HG03025 (cell line): ENCODE data around the gene HFE.
"Not testable (repeated sequence)": the region's sequence is repeated elsewhere in the genome, so short reads cannot be mapped to it uniquely, and the experiment has no call there.

Experiments used
- ATAC-seq: cut with Tn5 transposase; IDR thresholded peaks from one replicate; pipeline ENCODE4 v1.9.1; 2021; ENCODE audit warnings: mild to moderate bottlenecking, moderate library complexity; ENCODE audit not compliant: unreplicated experiment, low FRiP score

The HFE gene

GRCh38 chr6:26058477-26059033 lies 28.7 kb upstream of the HFE start:
- not testable (repeated sequence) for ATAC-seq

DNA sequence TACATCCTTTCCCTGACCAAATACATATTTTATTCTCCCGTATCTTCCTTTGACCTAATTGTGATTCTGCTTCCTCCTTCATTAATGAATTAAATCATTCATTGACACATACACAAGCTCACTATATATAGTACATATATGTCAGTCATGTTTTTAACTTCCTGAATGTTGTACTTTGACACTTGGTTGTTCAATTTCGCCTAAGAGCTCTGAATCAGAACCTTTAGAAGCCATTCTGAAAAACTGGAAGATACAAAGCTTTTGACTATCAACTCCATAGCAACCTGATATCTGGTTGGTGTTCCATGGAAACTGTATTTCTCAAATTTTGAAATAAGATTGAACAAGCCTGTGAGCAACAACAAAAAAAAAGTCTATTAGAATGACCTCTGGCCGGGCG lies 27.3 kb upstream of the HFE start:
- no peak for ATAC-seq

DNA sequence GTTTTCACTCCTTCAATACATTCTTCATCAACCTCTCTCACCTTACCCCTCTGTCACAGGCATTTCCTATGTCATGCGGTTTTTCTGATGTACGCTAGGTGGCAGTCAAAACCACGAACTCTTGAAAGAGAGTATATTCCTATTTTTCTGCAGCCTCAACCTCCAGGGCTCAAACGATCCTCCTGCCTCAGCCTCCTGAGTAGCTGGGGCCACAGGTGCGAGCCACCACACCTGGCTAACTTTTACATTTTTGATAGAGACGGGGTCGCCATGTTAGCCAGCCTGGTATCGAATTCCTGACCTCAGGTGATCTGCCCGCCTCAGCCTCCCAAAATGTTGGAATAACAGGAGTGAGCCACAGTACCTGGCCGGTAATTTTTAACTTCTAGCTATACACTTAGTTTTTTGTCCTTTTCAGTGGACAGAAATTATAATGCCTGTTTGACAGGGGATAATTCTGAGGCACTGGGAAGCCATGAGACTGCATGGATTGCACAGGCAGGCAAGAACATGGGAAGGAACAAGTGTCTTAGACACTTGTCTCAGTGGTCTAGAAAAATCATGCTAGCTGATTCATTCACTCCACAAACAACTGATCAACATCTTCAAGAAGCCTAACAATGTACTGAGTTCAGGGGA lies 22.5 kb upstream of the HFE start:
- ATAC-seq, result no peak

- ATAC-seq, result no peak
These were observed 21.3 kb upstream of the HFE start for GRCh38 chr6:26065952-26066380.

DNA sequence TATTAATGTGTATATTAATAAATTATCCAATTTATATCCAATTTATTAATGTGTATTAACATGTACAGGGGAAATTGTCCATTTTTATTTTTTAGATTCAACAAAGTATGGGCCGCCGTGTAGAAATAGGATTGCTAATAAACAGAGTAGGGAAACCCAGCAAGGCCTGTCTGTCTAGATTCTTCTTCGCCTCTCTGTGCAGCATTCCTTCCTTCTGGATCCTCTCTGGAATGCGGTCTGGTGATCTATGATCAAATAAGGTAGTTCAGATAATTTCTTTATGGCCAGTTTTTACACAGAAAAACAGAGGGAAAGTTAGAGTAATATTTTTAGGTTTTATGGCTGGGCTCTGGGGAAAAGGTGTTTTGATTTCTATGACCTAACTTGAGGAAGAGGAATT lies 19.9 kb upstream of the HFE start:
- no peak for ATAC-seq

DNA sequence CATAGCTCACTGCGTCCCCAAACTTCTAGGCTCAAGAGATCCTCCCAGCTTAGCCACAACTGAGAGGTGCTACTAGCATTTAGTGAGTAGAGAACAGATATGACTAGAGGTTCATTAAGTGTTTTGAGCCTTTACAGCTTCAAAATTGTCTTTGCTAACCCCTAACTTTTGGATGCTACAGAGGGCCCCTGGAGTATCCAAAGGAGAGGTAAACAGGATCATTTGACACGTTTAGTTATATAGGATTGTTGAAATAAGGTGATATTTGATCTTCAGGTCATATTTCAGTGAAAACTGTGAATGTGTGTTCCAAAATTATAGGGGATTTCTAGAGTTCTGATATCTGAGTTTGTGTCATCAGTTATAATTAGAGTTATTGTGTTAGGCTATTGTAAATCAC lies 19.2 kb upstream of the HFE start:
- no peak for ATAC-seq

- ATAC-seq, result no peak
These were observed 16.1 kb upstream of the HFE start for GRCh38 chr6:26071135-26071534.

DNA sequence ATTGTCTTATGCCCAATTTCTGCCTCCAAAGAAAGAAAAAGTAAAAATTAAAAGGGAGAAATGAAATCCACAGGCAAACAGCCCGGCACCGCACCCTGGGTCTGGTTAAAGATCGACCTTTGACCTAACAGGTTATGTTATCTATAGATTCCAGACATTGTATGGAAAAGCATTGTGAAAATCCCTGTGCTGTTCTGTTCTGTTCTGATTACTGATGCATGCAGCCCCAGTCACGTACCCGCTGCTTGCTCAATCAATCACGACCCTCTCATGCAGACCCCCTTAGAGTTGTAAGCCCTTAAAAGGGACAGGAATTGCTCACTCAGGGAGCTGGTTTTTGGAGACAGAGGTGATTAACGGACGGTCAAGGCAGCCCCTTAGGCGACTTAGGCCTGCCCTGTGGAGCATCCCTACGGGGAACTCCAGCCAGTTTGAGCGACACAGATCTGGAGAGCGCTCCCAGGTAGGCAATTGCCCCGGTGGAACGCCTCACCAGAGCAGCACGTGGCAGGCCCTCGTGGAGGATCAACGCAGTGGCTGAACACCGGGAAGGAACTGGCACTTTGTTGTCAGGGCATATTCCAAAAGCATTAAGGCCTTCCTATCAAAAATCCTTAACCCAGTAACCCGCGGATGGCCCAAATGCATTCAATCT lies 12.0 kb upstream of the HFE start:
- no peak for ATAC-seq

- not testable (repeated sequence) for ATAC-seq
These were observed 9.2 kb upstream of the HFE start for GRCh38 chr6:26078066-26078465.

DNA sequence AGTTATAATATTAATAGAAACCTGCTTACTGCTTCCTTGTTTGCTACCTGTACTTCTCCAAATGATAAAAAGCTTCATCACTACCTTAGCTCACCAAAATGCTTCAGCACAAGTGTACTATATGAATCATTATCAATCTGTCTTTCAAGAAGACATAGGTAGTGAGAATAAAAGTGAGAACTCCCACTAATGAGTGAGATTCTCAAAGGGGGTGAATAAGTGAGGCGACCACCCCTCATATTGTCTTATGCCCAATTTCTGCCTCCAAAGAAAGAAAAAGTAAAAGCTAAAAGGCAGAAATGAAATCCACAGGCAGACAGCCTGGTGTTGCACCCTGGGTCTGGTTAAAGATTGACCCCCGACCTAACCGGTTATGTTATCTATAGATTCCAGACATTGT lies 6.1 kb upstream of the HFE start:
- not testable (repeated sequence) for ATAC-seq

GRCh38 chr6:26086211-26086610 lies 1.0 kb upstream of the HFE start:
- ATAC-seq, result no peak

DNA sequence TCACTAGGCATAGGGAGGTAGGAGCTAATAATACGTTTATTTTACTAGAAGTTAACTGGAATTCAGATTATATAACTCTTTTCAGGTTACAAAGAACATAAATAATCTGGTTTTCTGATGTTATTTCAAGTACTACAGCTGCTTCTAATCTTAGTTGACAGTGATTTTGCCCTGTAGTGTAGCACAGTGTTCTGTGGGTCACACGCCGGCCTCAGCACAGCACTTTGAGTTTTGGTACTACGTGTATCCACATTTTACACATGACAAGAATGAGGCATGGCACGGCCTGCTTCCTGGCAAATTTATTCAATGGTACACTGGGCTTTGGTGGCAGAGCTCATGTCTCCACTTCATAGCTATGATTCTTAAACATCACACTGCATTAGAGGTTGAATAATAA lies 1.1 kb downstream of the HFE start:
- ATAC-seq, result no peak

GRCh38 chr6:26089272-26089671 lies 2.0 kb downstream of the HFE start:
- ATAC-seq, result no peak

DNA sequence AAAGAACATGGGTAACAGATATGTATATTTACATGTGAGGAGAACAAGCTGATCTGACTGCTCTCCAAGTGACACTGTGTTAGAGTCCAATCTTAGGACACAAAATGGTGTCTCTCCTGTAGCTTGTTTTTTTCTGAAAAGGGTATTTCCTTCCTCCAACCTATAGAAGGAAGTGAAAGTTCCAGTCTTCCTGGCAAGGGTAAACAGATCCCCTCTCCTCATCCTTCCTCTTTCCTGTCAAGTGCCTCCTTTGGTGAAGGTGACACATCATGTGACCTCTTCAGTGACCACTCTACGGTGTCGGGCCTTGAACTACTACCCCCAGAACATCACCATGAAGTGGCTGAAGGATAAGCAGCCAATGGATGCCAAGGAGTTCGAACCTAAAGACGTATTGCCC lies 5.2 kb downstream of the HFE start:
- ATAC-seq, result no peak

GRCh38 chr6:26094036-26094435 lies 6.8 kb downstream of the HFE start:
- no peak for ATAC-seq

DNA sequence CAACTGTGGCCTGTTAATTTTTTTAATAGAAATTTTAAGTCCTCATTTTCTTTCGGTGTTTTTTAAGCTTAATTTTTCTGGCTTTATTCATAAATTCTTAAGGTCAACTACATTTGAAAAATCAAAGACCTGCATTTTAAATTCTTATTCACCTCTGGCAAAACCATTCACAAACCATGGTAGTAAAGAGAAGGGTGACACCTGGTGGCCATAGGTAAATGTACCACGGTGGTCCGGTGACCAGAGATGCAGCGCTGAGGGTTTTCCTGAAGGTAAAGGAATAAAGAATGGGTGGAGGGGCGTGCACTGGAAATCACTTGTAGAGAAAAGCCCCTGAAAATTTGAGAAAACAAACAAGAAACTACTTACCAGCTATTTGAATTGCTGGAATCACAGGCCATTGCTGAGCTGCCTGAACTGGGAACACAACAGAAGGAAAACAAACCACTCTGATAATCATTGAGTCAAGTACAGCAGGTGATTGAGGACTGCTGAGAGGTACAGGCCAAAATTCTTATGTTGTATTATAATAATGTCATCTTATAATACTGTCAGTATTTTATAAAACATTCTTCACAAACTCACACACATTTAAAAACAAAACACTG lies 10.1 kb downstream of the HFE start:
- no peak for ATAC-seq

- ATAC-seq, result no peak
These were observed 16.0 kb downstream of the HFE start for GRCh38 chr6:26103141-26103769.

DNA sequence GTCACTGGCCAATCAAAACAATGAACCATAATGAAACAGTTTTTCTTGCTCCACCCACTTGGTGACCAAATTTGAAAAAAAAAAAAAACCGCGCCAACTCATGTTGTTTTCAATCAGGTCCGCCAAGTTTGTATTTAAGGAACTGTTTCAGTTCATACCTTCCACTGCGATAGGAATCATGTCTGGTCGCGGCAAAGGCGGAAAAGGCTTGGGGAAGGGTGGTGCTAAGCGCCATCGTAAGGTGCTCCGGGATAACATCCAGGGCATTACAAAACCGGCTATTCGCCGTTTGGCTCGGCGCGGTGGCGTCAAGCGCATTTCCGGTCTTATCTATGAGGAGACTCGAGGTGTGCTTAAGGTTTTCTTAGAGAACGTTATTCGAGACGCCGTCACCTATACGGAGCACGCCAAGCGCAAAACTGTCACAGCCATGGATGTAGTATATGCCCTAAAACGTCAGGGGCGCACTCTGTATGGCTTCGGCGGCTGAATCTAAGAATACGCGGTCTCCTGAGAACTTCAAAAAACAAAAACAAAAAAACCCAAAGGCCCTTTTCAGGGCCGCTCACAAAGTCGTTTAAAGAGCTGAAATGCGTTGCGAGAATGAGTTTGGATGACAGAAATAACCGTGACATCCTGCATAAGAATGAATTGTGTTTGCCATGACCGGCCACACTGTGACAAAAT lies 16.7 kb downstream of the HFE start:
- ATAC-seq, result peak; percentile 89

- peak; percentile 5 for ATAC-seq
These were observed 17.4 kb downstream of the HFE start for GRCh38 chr6:26104457-26105108.

DNA sequence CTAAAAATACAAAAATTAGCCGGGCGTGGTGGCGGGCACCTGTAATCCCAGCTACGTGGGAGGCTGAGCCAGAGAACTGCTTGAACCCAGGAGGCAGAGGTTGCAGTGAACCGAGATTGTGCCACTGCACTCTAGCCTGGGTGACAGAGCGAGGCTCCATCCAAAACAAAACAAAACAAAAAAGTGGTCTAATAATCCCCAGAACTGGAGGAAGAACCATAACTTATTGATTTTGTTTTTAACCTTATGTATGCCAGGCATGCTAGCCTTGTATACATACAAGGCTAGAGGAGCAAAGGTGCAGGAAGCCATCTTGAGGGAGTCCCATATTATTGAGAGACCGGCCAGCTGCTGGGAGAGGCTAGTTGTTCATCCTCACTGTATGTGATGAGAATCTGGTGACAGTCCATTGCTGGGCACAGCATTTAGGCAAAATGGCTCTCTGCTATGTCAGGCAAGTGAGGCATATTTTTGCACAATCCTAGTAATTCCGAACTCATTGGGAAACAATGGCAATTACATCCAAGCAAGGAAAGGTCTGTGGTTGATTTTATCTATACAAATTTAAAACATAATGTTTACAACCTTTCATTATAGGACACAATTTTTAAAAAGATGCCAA lies 18.0 kb downstream of the HFE start:
- ATAC-seq, result no peak
